H1 (cell line): ENCODE data around the gene MGMT. TPM values are rescaled to one million over a fixed set of nuclear protein-coding genes. Genes with fewer than 3 reads are reported as not detected.

Source experiments
- CTCF ChIA-PET: fragments of 300-600 bp; sonication (Branson Sonifier 250); formaldehyde crosslinking; loops from one replicate; lab custom pipeline; 2021; ENCODE audit not compliant: partially characterized antibody; lab: Charles Lee
- POLR2A ChIA-PET: fragments of 300-600 bp; sonication (Branson Sonifier 250); formaldehyde crosslinking; loops from one replicate; lab custom pipeline; 2021; ENCODE audit warnings: inconsistent platforms; ENCODE audit not compliant: partially characterized antibody; lab: Charles Lee
- DNase-seq, 2 experiments: peaks; one replicate each; pipeline versions ENCODE4 v3.0.0 to v3.0.0-alpha.2; 2010 to 2022; ENCODE audit warnings: low spot score in 2 of 2, low read depth in 1 of 2, mixed read lengths in 1 of 2
- FAIRE-seq: peaks from 2 replicates; lab custom pipeline; 2011; peaks lifted over from hg19 to GRCh38; lab: Jason Lieb, UNC
- H2AFZ ChIP-seq: 2 replicates; pipeline ENCODE4 v1.8.1; 2012; ENCODE audit warnings: low read length, inconsistent platforms
- H2AK5ac ChIP-seq: 2 replicates; pipeline ENCODE4 v1.6.1; 2013; ENCODE audit warnings: low read depth, low read length
- H2BK120ac ChIP-seq: replicated peaks from 2 replicates; pipeline ENCODE3; 2013; ENCODE audit warnings: low read depth, low read length, inconsistent platforms
- H2BK12ac ChIP-seq: 2 replicates; pipeline ENCODE4 v1.6.1; 2013; ENCODE audit warnings: low read depth, low read length
- H2BK15ac ChIP-seq: 2 replicates; pipeline ENCODE4 v1.6.1; 2013; ENCODE audit warnings: low read length
- H2BK20ac ChIP-seq: 2 replicates; pipeline ENCODE4 v1.6.1; 2013; ENCODE audit warnings: low read length
- H2BK5ac ChIP-seq: 2 replicates; pipeline ENCODE4 v1.6.1; 2013; ENCODE audit warnings: low read depth, low read length
- H3K14ac ChIP-seq: 2 replicates; pipeline ENCODE4 v1.6.1; 2013; ENCODE audit warnings: inconsistent platforms; ENCODE audit not compliant: insufficient read length
- H3K18ac ChIP-seq: 2 replicates; pipeline ENCODE4 v1.6.1; 2013; ENCODE audit warnings: low read length; ENCODE audit errors: extremely low read depth
- H3K23ac ChIP-seq: 2 replicates; pipeline ENCODE4 v1.6.1; 2013; ENCODE audit warnings: inconsistent platforms; ENCODE audit not compliant: insufficient read length
- H3K23me2 ChIP-seq: 2 replicates; pipeline ENCODE4 v1.6.1; 2013; ENCODE audit warnings: low read depth, low read length
- H3K27ac ChIP-seq: 2 replicates; pipeline ENCODE4 v1.6.1; 2011; ENCODE audit warnings: low read depth, low read length, inconsistent platforms
- H3K27me3 ChIP-seq, 4 experiments: replicated peaks in 1 of 4; 1 replicate in 1 of 4; 2 replicates in 3 of 4; pipeline versions ENCODE4 v1.6.1 to v1.8.1; 2011 to 2013; ENCODE audit warnings: low read length in 3 of 4, mild to moderate bottlenecking in 3 of 4, inconsistent platforms in 2 of 4, mixed read lengths in 2 of 4, moderate library complexity in 1 of 4; ENCODE audit not compliant: control insufficient read depth in 3 of 4, insufficient read depth in 3 of 4; ENCODE audit errors: extremely low read depth in 1 of 4
- H3K36me3 ChIP-seq, 4 experiments: 2 replicates each; pipeline versions ENCODE4 v1.6.1 to v1.8.1; 2011 to 2013; ENCODE audit warnings: mild to moderate bottlenecking in 4 of 4, low read length in 3 of 4, moderate library complexity in 2 of 4, control low read depth in 1 of 4, inconsistent platforms in 1 of 4; ENCODE audit not compliant: insufficient read depth in 4 of 4, control insufficient read depth in 2 of 4
- H3K4ac ChIP-seq: replicated peaks from 2 replicates; pipeline ENCODE3; 2013; ENCODE audit warnings: low read length, low read depth, mixed read lengths, inconsistent platforms; ENCODE audit not compliant: insufficient read length
- H3K4me1 ChIP-seq, 4 experiments: replicated peaks in 1 of 4; 1 replicate in 1 of 4; 2 replicates in 3 of 4; pipeline versions ENCODE4 v1.6.1 to v1.8.1; 2011 to 2013; ENCODE audit warnings: low read length in 3 of 4, inconsistent platforms in 2 of 4, mixed read lengths in 1 of 4; ENCODE audit not compliant: insufficient read depth in 4 of 4, control insufficient read depth in 3 of 4
- H3K4me2 ChIP-seq, 2 experiments: 2 replicates each; pipeline versions ENCODE4 v1.6.1 to v1.8.1; 2011 to 2013; ENCODE audit warnings: low read depth in 2 of 2, low read length in 2 of 2, control low read depth in 1 of 2, inconsistent platforms in 1 of 2, mild to moderate bottlenecking in 1 of 2; ENCODE audit not compliant: insufficient read depth in 1 of 2
- H3K4me3 ChIP-seq, 4 experiments: fragments of 200-600, 300-600 bp in 1 of 4; sonication (generic), shearing (Covaris generic), sonication (Bioruptor Twin) in 1 of 4; 2 replicates each; pipeline versions ENCODE4 v1.5.1 to v1.8.1; 2011 to 2016; ENCODE audit warnings: low read length in 4 of 4, low read depth in 3 of 4, control low read depth in 2 of 4, inconsistent platforms in 2 of 4, mild to moderate bottlenecking in 2 of 4, mixed read lengths in 1 of 4, moderate library complexity in 1 of 4; ENCODE audit not compliant: insufficient read depth in 2 of 4; ENCODE audit errors: extremely low read depth in 1 of 4
- H3K56ac ChIP-seq: replicated peaks from 2 replicates; pipeline ENCODE3; 2013; ENCODE audit warnings: low read depth, mild to moderate bottlenecking, mixed read lengths, low read length, inconsistent platforms; ENCODE audit not compliant: insufficient read length
- H3K79me1 ChIP-seq: 2 replicates; pipeline ENCODE4 v1.6.1; 2013; ENCODE audit warnings: low read depth, low read length, control low read depth
- H3K79me2 ChIP-seq, 2 experiments: 2 replicates each; pipeline versions ENCODE4 v1.6.1 to v1.8.1; 2012 to 2013; ENCODE audit warnings: low read length in 2 of 2, mild to moderate bottlenecking in 2 of 2, inconsistent platforms in 1 of 2; ENCODE audit not compliant: insufficient read depth in 2 of 2, control insufficient read depth in 1 of 2
- H3K9ac ChIP-seq, 4 experiments: replicated peaks in 1 of 4; 1 replicate in 1 of 4; 2 replicates in 3 of 4; pipeline versions ENCODE4 v1.6.1 to v1.8.1; 2011 to 2013; ENCODE audit warnings: low read depth in 3 of 4, low read length in 3 of 4, control low read depth in 2 of 4, mild to moderate bottlenecking in 2 of 4, moderate library complexity in 2 of 4, inconsistent platforms in 1 of 4; ENCODE audit errors: extremely low read depth in 1 of 4
- H3K9me3 ChIP-seq, 2 experiments: 2 replicates each; pipeline versions ENCODE4 v1.6.1 to v1.8.1; 2012 to 2013; ENCODE audit warnings: mild to moderate bottlenecking in 2 of 2, moderate library complexity in 2 of 2, control low read depth in 1 of 2, inconsistent platforms in 1 of 2, low read depth in 1 of 2, low read length in 1 of 2, mixed read lengths in 1 of 2; ENCODE audit not compliant: insufficient read depth in 2 of 2
- H4K20me1 ChIP-seq, 2 experiments: replicated peaks in 1 of 2; 2 replicates each; pipeline versions ENCODE3 to v1.8.1; 2011 to 2013; ENCODE audit warnings: inconsistent platforms in 2 of 2, low read length in 2 of 2, mild to moderate bottlenecking in 1 of 2; ENCODE audit not compliant: insufficient read depth in 2 of 2, control insufficient read depth in 1 of 2
- H4K5ac ChIP-seq: 2 replicates; pipeline ENCODE4 v1.6.1; 2013; ENCODE audit warnings: low read length, low read depth, mixed read lengths, inconsistent platforms; ENCODE audit not compliant: insufficient read length
- H4K8ac ChIP-seq: 2 replicates; pipeline ENCODE4 v1.8.0; 2013; ENCODE audit warnings: mild to moderate bottlenecking, moderate library complexity, low read length, inconsistent platforms; ENCODE audit not compliant: insufficient read depth; ENCODE audit errors: extremely low read depth
- H4K91ac ChIP-seq: replicated peaks from 2 replicates; pipeline ENCODE3; 2013; ENCODE audit warnings: low read length, mixed read lengths, inconsistent platforms; ENCODE audit not compliant: insufficient read length
- MAFK ChIP-seq: IDR thresholded peaks from 2 replicates; pipeline ENCODE4 v1.6.1; 2012; ENCODE audit warnings: low read depth, mild to moderate bottlenecking, improper control_type of control experiment, low read length
- WGBS, 2 experiments: shearing (Covaris generic) in 1 of 2; methylation state at CpG; one replicate each; pipeline versions ENCODE4 v1.1.6 to v1.1.7; 2013 to 2015; ENCODE audit warnings: low lambda C conversion rate in 2 of 2, mixed read lengths in 2 of 2, inconsistent platforms in 1 of 2, low coverage in 1 of 2, missing lambda C conversion rate in 1 of 2; ENCODE audit not compliant: insufficient replicate concordance in 2 of 2, insufficient coverage in 1 of 2, insufficient read length in 1 of 2; ENCODE audit errors: extremely low coverage in 1 of 2, missing lambda C conversion rate in 1 of 2; 5-methylcytosine and 5-hydroxymethylcytosine counted together
- polyA plus RNA-seq, 7 experiments: library from polyadenylated mRNA; depleted of rRNA in 3 of 7; stranded (reverse) in 5 of 7; unstranded in 2 of 7; fragments of >200 nt in 5 of 7; fragments of 200-250 nt in 2 of 7; gene quantifications; 1 replicate in 5 of 7; 2 replicates in 1 of 7; 4 replicates in 1 of 7; pipeline versions ENCODE4 v1.2.1 to v1.2.3, GENCODE V29; 2011 to 2013; ENCODE audit warnings: missing spikeins in 2 of 7, mixed read lengths in 2 of 7
- total RNA-seq: library from RNA; stranded (reverse); fragmentation: NEBNext Ultra II Directional; extraction: Animal tissue kit (Norgen Biotek cat#: 25700); gene quantifications from 2 replicates; pipeline ENCODE4 v1.2.1, GENCODE V29; 2021

MGMT gene
- total and polyA plus RNA-seq, 2 of the 8 experiments (the other 6 are each of a cell fraction or from before 2014, with no cell fraction given): 9.9 to 10.7 TPM

DNA sequence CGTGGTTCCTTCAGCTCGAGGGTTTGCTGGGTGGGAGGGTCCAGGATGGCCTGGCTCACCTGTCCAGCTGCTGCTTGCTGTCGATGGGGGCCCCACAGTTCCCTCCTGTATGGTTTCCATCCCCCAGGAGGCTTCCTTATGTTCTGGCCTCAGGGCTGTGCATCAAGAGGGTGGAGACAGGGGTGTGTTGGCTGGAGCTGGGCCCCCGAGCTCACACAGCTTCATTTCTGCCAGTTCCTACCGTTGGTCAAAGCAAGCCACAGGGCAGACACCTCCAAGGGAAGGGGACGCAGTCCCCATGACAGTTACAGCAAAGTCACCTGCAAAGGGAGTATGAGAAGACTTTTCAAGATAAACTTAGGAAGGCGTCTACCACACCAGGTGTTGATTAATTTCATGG, 340.2 kb downstream of the MGMT start:
- no peak overlapping the region for H2BK20ac ChIP-seq
- no peak overlapping the region for H3K4me2 ChIP-seq
- no peak overlapping the region for H3K56ac ChIP-seq
- no peaks in the 10 kb centered on the region for H3K4me1 ChIP-seq
- H3K36me3 ChIP-seq: no peaks in the 10 kb centered on the region
- H4K5ac ChIP-seq: no peak overlapping the region
- H3K79me1 ChIP-seq: no peaks in the 10 kb centered on the region
- no peak overlapping the region for H2AFZ ChIP-seq
- no peak overlapping the region for H4K8ac ChIP-seq
- H2BK5ac ChIP-seq: no peak overlapping the region
- 91% methylated on average over 7 of the region's 7 CpGs; no CpG with 5 or more reads in 1 of the 2 experiments for WGBS, 2 experiments
- ChIA-PET POLR2A (interaction anchor here (0.6 kb wide), 1 partner anchor 1262 kb away, joined by 3 read pairs; no protein-coding TSS in a partner anchor), CTCF (interaction anchor here (1.5 kb wide), 1 partner anchor 46 kb away, joined by 3 read pairs; no protein-coding TSS in a partner anchor)
- no peak for DNase-seq
- H3K4me3 ChIP-seq: no peak overlapping the region
- peaks cover 12 to 15% of the 10 kb centered on the region in 2 experiments for H3K9me3 ChIP-seq
- no peak overlapping the region for H2BK120ac ChIP-seq
- H4K20me1 ChIP-seq: no peaks in the 10 kb centered on the region
- no peak overlapping the region for H3K9ac ChIP-seq
- H3K4ac ChIP-seq: no peak overlapping the region
- H4K91ac ChIP-seq: no peak overlapping the region
- H3K23ac ChIP-seq: no peak overlapping the region
- no peak overlapping the region for H2BK12ac ChIP-seq
- no peak overlapping the region for H3K14ac ChIP-seq
- FAIRE-seq: no peak
- H3K79me2 ChIP-seq: no peaks in the 10 kb centered on the region
- H3K27me3 ChIP-seq: no peaks in the 10 kb centered on the region
- H3K27ac ChIP-seq: no peak overlapping the region
- no peak overlapping the region for H2AK5ac ChIP-seq
- H3K18ac ChIP-seq: no peak overlapping the region
- no peak overlapping the region for H2BK15ac ChIP-seq
- no peaks in the 10 kb centered on the region for H3K23me2 ChIP-seq
- no peak for TF ChIP-seq MAFK
